Duodenal mucosa (tissue), 2 donors: ENCODE data around the gene RPL26.

Experiments used
- H3K27ac ChIP-seq: one replicate; pipeline ENCODE4 v1.7.0; 2013; ENCODE audit warnings: low read depth, low read length
- H3K27me3 ChIP-seq, 2 donors: one replicate each; pipeline ENCODE4 v1.7.0; 2013; ENCODE audit warnings: low read length in 2 of 2, control low read depth in 1 of 2; ENCODE audit not compliant: insufficient read depth in 2 of 2, control insufficient read depth in 1 of 2
- H3K36me3 ChIP-seq, 2 donors: one replicate each; pipeline ENCODE4 v1.7.0; 2013; ENCODE audit warnings: low read length in 2 of 2, control low read depth in 1 of 2; ENCODE audit not compliant: insufficient read depth in 2 of 2, control insufficient read depth in 1 of 2
- H3K4me1 ChIP-seq, 2 donors: one replicate each; pipeline ENCODE4 v1.7.0; 2013; ENCODE audit warnings: low read length in 2 of 2, control low read depth in 1 of 2; ENCODE audit not compliant: insufficient read depth in 2 of 2, control insufficient read depth in 1 of 2
- H3K4me3 ChIP-seq, 2 donors: one replicate each; pipeline ENCODE4 v1.7.0; 2013; ENCODE audit warnings: low read length in 2 of 2, low read depth in 1 of 2
- H3K9ac ChIP-seq, 2 donors: one replicate each; pipeline ENCODE4 v1.7.0; 2013; ENCODE audit warnings: low read length in 2 of 2, low read depth in 1 of 2
- H3K9me3 ChIP-seq, 2 donors: one replicate each; pipeline ENCODE4 v1.7.0; 2013; ENCODE audit warnings: low read length in 2 of 2, control low read depth in 1 of 2; ENCODE audit not compliant: control insufficient read depth in 1 of 2

Gene RPL26

GRCh38 chr17:8383143-8383822, at the start of gene RPL26:
RPL26 (minus strand) TSS chr17:8383193; CDS start chr17:8382310, 883 bp downstream.
- Histone ChIP-seq H3K9me3 (no peaks in the 10 kb centered on the region), H3K9ac (peak within 1 kb of the TSS; percentile 73 to 89)

GRCh38 chr17:8430966-8431365, 48.0 kb upstream of the RPL26 start:
- H3K4me1 ChIP-seq: peaks cover 0 to 7% of the 10 kb centered on the region in 2 donors
- H3K36me3 ChIP-seq: no peaks in the 10 kb centered on the region
- no peaks in the 10 kb centered on the region for H3K27me3 ChIP-seq
- H3K27ac ChIP-seq: no peak overlapping the region
- H3K4me3 ChIP-seq: no peak overlapping the region
- no peaks in the 10 kb centered on the region for H3K9me3 ChIP-seq
- H3K9ac ChIP-seq: no peak overlapping the region

More at GRCh38 chr17:8383143-8383822, at the start of gene RPL26:
- H3K4me1 ChIP-seq: peaks cover 23 to 33% of the 10 kb centered on the region in 2 donors
- peak within 1 kb of the TSS; percentile 89 for H3K27ac ChIP-seq
- peaks cover 17 to 33% of the 10 kb centered on the region in 2 donors for H3K36me3 ChIP-seq
- H3K4me3 ChIP-seq: peak within 1 kb of the TSS; percentile 68 to 93
- no peaks in the 10 kb centered on the region for H3K27me3 ChIP-seq

- H3K9ac ChIP-seq: no peak overlapping the region
- peaks cover 6 to 9% of the 10 kb centered on the region in 2 donors for H3K4me1 ChIP-seq
- H3K27me3 ChIP-seq: no peaks in the 10 kb centered on the region
- no peak overlapping the region for H3K4me3 ChIP-seq
- no peaks in the 10 kb centered on the region for H3K36me3 ChIP-seq
- H3K9me3 ChIP-seq: no peaks in the 10 kb centered on the region
- H3K27ac ChIP-seq: no peak overlapping the region
Measured at GRCh38 chr17:8426802-8427201, 43.8 kb upstream of the RPL26 start.

- H3K36me3 ChIP-seq: no peaks in the 10 kb centered on the region
- peaks cover 12% of the 10 kb centered on the region in 2 donors for H3K4me1 ChIP-seq
- H3K27ac ChIP-seq: no peak overlapping the region
- no peak overlapping the region for H3K9ac ChIP-seq
- H3K9me3 ChIP-seq: no peaks in the 10 kb centered on the region
- H3K4me3 ChIP-seq: no peak overlapping the region
- H3K27me3 ChIP-seq: no peaks in the 10 kb centered on the region
Measured at GRCh38 chr17:8426094-8426720, 43.2 kb upstream of the RPL26 start.

- Histone ChIP-seq H3K4me3 (no peak overlapping the region), H3K4me1 (peaks cover 19 to 20% of the 10 kb centered on the region in 2 donors), H3K36me3 (no peaks in the 10 kb centered on the region), H3K9me3 (no peaks in the 10 kb centered on the region), H3K27me3 (no peaks in the 10 kb centered on the region), H3K9ac (no peak overlapping the region), H3K27ac (no peak overlapping the region)
Measured at GRCh38 chr17:8421571-8421970, 38.6 kb upstream of the RPL26 start.

- H3K4me1 ChIP-seq: peaks cover 17 to 19% of the 10 kb centered on the region in 2 donors
- H3K9ac ChIP-seq: peak overlapping the region in 1 of 2 donors; percentile 11
- H3K27ac ChIP-seq: peak overlapping the region; percentile 30
- H3K27me3 ChIP-seq: no peaks in the 10 kb centered on the region
- H3K36me3 ChIP-seq: no peaks in the 10 kb centered on the region
- H3K9me3 ChIP-seq: no peaks in the 10 kb centered on the region
- no peak overlapping the region for H3K4me3 ChIP-seq
Measured at GRCh38 chr17:8420041-8420934, 37.3 kb upstream of the RPL26 start.

- H3K9ac ChIP-seq: no peak overlapping the region
- H3K27me3 ChIP-seq: no peaks in the 10 kb centered on the region
- no peaks in the 10 kb centered on the region for H3K36me3 ChIP-seq
- H3K4me3 ChIP-seq: no peak overlapping the region
- no peaks in the 10 kb centered on the region for H3K9me3 ChIP-seq
- H3K4me1 ChIP-seq: peaks cover 17 to 19% of the 10 kb centered on the region in 2 donors
- H3K27ac ChIP-seq: no peak overlapping the region
Measured at GRCh38 chr17:8419305-8419704, 36.3 kb upstream of the RPL26 start.

GRCh38 chr17:8418471-8418870, 35.5 kb upstream of the RPL26 start:
- peaks cover 17 to 19% of the 10 kb centered on the region in 2 donors for H3K4me1 ChIP-seq
- no peak overlapping the region for H3K4me3 ChIP-seq
- no peaks in the 10 kb centered on the region for H3K36me3 ChIP-seq
- H3K27ac ChIP-seq: no peak overlapping the region
- no peaks in the 10 kb centered on the region for H3K9me3 ChIP-seq
- H3K9ac ChIP-seq: no peak overlapping the region
- H3K27me3 ChIP-seq: no peaks in the 10 kb centered on the region

- Histone ChIP-seq H3K27ac (no peak overlapping the region), H3K4me1 (peaks cover 17 to 22% of the 10 kb centered on the region in 2 donors), H3K9ac (no peak overlapping the region), H3K36me3 (no peaks in the 10 kb centered on the region), H3K27me3 (no peaks in the 10 kb centered on the region), H3K4me3 (no peak overlapping the region), H3K9me3 (no peaks in the 10 kb centered on the region)
Measured at GRCh38 chr17:8417806-8418205, 34.8 kb upstream of the RPL26 start.

GRCh38 chr17:8413938-8414337, 30.9 kb upstream of the RPL26 start:
- H3K9ac ChIP-seq: no peak overlapping the region
- no peaks in the 10 kb centered on the region for H3K9me3 ChIP-seq
- H3K27ac ChIP-seq: no peak overlapping the region
- no peaks in the 10 kb centered on the region for H3K27me3 ChIP-seq
- no peaks in the 10 kb centered on the region for H3K36me3 ChIP-seq
- H3K4me3 ChIP-seq: no peak overlapping the region
- peaks cover 5 to 25% of the 10 kb centered on the region in 2 donors for H3K4me1 ChIP-seq
